GM12875 (cell line): Measurements from ENCODE around the gene FAM20C.

Experiments
- H3K4me3 ChIP-seq: one replicate; pipeline ENCODE4 v1.5.1; 2011; ENCODE audit warnings: low read depth, low read length, control low read depth
- CTCF ChIP-seq: IDR thresholded peaks from 2 replicates; pipeline ENCODE4 v1.5.1; 2011; ENCODE audit warnings: low read depth, mild to moderate bottlenecking, control low read depth, inconsistent platforms, low read length, moderate library complexity, borderline replicate concordance; ENCODE audit not compliant: insufficient read depth

The FAM20C gene

DNA sequence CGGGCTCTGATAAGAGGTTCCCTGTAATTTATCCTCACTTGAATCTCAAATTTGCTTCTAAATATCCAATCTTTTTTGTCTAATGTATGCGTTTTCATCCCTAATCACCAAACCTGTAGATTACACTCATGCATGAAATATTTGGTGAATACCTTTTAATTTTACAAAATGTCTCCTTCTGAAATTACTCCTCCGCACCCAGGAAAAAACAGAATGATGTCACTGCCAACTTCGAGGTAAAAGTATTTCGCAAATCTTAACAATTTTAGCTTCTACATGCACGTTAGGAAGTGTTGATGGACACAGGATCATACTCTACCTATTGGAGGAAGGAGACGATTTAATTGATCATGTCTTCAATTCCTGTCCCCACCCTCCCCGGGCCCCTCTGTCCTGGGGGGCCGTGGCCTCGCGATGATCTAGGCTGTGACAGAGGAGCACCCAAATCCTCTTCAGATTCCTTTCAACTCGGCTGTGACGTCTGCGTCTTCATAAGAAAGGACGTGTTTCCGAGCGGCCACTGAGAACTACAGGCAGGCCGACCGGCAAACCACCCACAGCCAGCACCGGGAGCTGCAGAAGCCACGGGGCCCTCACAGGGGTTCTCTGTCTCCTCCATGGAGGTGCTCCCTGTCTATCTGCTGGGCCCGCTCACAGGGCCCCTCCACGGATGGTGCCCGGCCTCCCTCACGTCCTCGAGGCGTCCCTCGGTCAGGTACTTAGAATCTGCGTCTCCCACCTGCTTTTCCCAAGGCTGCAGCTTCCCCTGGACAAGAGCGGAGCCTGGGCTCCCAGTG is 8.7 kb upstream of the FAM20C start:
- no peak overlapping the region for H3K4me3 ChIP-seq
- TF ChIP-seq CTCF: no peak

DNA sequence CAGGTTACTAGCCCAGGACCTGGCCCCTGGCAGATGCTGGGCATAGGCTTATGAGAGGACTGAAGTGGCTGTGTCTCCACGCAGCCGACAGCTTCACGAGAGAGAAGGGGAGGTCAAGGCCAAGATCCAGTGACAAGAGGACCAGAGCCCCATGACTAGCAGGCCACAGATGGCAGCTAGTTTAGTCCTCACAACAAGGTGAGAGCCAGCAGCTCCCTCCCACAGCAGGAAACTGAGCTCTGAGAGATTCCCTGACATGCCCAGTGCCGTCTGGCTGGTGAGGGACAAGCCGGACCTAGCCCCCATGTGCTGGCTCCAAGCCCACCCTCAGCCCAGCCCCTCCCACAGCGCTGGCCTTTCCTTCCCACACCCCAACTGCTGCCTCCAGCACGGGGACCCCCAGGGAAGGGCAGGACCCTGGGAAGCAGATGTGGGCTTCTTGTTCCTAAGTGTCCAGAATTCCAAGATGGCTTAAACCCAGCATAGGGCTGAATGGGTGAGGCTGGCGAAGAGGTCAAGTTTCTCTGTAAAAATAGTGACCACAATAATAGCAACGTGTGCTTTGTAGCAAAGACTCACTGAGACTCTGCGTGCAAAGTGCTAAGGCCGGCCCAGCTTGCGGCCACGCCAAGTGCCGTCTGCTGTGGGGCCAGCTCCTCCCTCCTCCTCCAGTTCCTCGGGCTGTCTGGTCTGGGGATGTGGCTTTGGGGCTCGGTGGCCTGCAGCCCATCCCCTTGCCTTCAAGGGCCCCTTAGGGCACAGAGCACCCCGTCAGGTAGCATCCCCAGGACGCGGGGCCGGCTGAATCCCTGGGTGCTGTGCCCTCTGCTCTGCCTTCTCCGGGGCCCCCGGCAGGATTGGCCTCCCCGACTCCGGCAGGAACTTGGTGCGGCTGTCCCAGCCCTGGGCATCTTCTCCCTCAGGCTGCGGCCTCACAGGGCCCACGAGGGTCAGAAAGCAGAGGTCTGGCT is 7.8 kb upstream of the FAM20C start:
- no peak for TF ChIP-seq CTCF
- no peak overlapping the region for H3K4me3 ChIP-seq

DNA sequence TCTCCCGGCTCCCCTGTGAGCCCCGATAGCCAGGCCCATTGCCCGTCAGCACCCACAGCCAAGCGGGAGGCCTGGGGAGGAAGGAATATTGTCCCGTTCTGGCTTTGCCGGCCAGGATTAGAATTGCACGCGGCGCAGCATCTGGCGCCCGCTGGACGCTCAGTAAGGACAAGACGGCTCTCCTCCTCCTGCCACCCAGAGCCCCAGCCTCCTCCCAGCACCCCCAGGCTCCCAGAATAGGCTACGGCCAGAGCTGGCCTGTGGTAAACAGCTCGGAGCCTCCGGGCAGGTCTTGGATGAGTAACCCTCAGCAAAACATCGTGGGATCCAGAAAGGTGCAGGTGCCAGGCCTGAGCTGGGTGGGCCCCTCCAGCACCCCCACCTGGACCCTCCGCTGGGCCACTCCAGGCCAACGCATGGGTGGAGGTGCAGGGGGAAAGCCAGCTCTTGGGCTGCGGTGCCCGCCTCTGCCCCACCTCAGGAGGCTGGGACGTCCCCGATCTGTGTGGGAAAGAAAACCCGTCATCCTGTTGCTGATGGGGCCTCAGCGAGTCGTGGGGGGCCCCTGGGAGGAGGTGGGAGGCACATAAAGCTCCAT is 5.8 kb upstream of the FAM20C start:
- no peak for TF ChIP-seq CTCF
- H3K4me3 ChIP-seq: no peak overlapping the region

DNA sequence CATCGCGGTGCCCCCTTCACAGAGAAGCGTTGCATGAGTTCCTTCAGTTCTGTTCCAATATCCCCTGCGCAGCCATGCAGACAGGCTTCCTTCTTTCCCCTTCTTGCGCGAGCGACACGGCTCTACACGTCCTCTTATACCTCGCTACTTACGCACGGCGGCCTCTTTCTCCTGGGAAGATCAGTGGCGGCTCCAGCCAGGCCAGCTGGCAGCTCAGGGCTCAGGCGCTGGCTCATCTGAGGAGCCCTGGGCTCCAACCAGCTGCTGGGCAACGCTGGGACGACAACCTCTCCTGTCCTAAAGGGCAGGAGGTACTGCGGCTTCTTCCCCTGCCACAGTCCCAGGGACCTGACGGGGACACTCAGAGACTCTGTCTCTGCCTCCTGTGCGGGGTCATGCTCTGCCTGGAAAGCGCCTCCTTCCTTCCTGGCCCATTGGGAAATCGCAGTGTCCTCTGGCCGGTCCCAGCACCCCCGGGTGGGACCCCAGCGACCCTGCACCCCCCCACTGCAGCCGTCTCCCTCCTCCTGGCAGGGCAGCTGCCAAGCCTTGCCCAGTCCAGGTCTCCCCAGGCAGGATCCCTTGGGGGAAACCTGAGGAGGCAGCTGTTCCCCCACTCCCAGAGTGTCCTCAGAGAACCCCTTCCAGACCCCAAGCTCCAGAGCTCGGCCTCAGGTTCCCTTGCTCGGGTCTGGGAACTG is 5.0 kb upstream of the FAM20C start:
- TF ChIP-seq CTCF: no peak
- no peak overlapping the region for H3K4me3 ChIP-seq

DNA sequence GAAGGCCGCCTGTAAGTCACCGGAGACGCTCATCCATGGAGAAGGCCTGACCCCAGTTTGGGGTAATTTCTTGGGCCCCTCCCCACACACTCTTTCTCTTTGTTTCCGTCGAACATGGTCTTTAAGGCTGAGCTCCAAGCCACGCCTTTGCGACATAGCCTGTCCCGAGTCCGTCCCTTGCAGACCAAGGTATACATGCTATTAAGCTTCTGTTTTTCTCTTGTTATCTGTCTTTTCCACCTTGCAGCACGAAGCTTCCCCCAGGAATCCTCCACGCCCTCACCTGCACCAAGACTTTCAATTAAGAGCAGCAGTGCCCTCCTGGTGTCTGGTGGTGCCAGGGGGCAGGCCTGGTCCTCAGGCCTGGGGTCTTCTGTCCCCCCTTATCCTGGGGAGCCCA is 4.2 kb upstream of the FAM20C start:
- no peak overlapping the region for H3K4me3 ChIP-seq
- no peak for TF ChIP-seq CTCF

- no peak for TF ChIP-seq CTCF
These were observed 3.5 kb upstream of the FAM20C start for GRCh38 chr7:188727-189500.

More at GRCh38 chr7:188727-189500, 3.5 kb upstream of the FAM20C start:
- H3K4me3 ChIP-seq: no peak overlapping the region
